Spinal cord (tissue), 10 donors: ENCODE measurements around the gene TP53BP2. TPM values are rescaled to one million over a fixed set of nuclear protein-coding genes. Genes with fewer than 3 reads are reported as not detected.
"Not testable (repeated sequence)": the region's sequence is repeated elsewhere in the genome, so short reads cannot be mapped to it uniquely, and the experiment has no call there.

Source experiments
- DNase-seq, 6 donors: peaks; one replicate each; pipeline versions ENCODE4 v3.0.0 to v3.0.0-alpha.2; 2013 to 2015; ENCODE audit warnings: low spot score in 6 of 6, low read depth in 4 of 6
- H3K27ac ChIP-seq: one replicate; pipeline ENCODE4 v1.5.1; 2013; ENCODE audit warnings: low read depth, low read length, control low read depth
- H3K27me3 ChIP-seq: one replicate; pipeline ENCODE4 v1.6.1; 2013; ENCODE audit warnings: low read length; ENCODE audit not compliant: control insufficient read depth, insufficient read depth
- H3K36me3 ChIP-seq: one replicate; pipeline ENCODE4 v1.6.1; 2013; ENCODE audit warnings: low read length; ENCODE audit not compliant: control insufficient read depth, insufficient read depth
- H3K4me1 ChIP-seq: one replicate; pipeline ENCODE4 v1.6.1; 2013; ENCODE audit warnings: low read length; ENCODE audit not compliant: control insufficient read depth, insufficient read depth
- H3K4me3 ChIP-seq: one replicate; pipeline ENCODE4 v1.5.1; 2013; ENCODE audit warnings: low read depth, low read length, control low read depth
- H3K9me3 ChIP-seq: one replicate; pipeline ENCODE4 v1.6.1; 2013; ENCODE audit warnings: low read length; ENCODE audit not compliant: control insufficient read depth, insufficient read depth
- WGBS: methylation state at CpG from one replicate; pipeline ENCODE4 v1.1.5; 2013; ENCODE audit warnings: missing lambda C conversion rate; ENCODE audit not compliant: insufficient coverage; 5-methylcytosine and 5-hydroxymethylcytosine counted together
- long read RNA-seq, 4 donors: transcript quantifications; one replicate each; lab custom pipeline, GENCODE V29; 2026
- polyA plus RNA-seq, 2 donors: library from polyadenylated mRNA; unstranded; fragments of 120-200 nt; gene quantifications; one replicate each; pipeline ENCODE4 v1.2.1, GENCODE V29; 2013; ENCODE audit not compliant: insufficient read length in 2 of 2
- total RNA-seq, 2 donors: library from RNA; depleted of rRNA in 1 of 2; stranded (reverse); fragments of 120-200 nt in 1 of 2; fragments of >200 nt in 1 of 2; gene quantifications; one replicate each; pipeline versions ENCODE4 v1.2.3 to v1.2.4, GENCODE V29; 2013 to 2014
- donor health status: healthy.

TP53BP2 gene, protein sequence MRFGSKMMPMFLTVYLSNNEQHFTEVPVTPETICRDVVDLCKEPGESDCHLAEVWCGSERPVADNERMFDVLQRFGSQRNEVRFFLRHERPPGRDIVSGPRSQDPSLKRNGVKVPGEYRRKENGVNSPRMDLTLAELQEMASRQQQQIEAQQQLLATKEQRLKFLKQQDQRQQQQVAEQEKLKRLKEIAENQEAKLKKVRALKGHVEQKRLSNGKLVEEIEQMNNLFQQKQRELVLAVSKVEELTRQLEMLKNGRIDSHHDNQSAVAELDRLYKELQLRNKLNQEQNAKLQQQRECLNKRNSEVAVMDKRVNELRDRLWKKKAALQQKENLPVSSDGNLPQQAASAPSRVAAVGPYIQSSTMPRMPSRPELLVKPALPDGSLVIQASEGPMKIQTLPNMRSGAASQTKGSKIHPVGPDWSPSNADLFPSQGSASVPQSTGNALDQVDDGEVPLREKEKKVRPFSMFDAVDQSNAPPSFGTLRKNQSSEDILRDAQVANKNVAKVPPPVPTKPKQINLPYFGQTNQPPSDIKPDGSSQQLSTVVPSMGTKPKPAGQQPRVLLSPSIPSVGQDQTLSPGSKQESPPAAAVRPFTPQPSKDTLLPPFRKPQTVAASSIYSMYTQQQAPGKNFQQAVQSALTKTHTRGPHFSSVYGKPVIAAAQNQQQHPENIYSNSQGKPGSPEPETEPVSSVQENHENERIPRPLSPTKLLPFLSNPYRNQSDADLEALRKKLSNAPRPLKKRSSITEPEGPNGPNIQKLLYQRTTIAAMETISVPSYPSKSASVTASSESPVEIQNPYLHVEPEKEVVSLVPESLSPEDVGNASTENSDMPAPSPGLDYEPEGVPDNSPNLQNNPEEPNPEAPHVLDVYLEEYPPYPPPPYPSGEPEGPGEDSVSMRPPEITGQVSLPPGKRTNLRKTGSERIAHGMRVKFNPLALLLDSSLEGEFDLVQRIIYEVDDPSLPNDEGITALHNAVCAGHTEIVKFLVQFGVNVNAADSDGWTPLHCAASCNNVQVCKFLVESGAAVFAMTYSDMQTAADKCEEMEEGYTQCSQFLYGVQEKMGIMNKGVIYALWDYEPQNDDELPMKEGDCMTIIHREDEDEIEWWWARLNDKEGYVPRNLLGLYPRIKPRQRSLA
- 10 to 100 TPM; 36.3 to 40.5 TPM for total RNA-seq
- polyA plus RNA-seq = 10 to 100 TPM; 34.9 to 40.1 TPM
- long read RNA-seq, donor 1, full-length matches to known transcripts = 2 of 2 reads
- long read RNA-seq, donor 1, partial matches to known transcripts = 0 of 2 reads
- long read RNA-seq, donor 1, other reads (novel, unspliced or antisense) = 0 of 2 reads
- long read RNA-seq, donor 2 = 0 reads
- long read RNA-seq, donor 3 = 0 reads
- long read RNA-seq, donor 4, full-length matches to known transcripts = 3 of 15 reads
- long read RNA-seq, donor 4, partial matches to known transcripts = 12 of 15 reads
- long read RNA-seq, donor 4, other reads (novel, unspliced or antisense) = 0 of 15 reads

DNA sequence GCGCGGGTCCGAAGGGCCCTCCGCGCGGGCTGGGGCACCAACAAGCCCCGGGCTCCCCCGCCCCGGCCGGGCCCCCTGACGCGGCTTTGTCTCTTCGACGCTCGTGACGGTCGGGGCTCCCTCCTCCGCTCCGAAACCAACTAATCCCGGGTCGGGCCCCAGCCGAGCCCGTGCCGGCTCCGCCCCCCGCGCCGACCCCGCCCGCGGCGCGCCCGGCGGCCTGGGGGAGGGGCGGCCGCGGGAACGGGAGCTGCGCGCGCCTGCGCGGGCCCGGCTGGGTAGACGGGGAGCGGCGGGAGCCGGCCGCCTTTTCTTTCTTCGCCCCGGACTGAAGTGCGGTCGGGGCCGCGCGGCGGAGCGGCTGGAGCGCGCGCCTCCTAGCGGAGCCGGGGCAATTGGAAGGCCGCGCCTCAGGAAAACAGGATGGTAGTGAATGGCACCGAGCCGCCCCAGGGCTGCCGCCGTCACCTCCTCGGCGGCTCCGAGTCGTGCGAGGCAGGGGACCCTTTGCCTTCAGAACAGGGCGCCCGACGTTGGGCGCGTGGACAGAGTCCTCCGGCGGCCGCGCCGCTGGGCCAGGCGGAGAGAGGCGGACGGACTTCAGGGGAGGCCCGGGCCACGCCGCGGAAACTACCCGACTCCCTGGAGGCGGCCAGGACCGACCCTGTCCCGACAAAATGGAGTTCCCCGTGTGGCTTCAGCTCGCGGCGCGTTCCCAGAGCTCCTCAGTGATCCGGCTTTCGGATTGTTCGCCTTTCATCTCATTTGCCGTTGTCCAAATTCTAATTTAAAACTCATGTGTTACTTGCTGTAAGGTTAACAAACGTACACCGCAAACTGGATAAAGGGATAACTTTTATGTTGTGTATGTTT lies at the start of gene TP53BP2:
Gene TP53BP2 (minus strand): TSS at position 138 of the 873 bp plus-strand sequence. CDS start 267 bp downstream, outside the sequence.
- Histone ChIP-seq H3K9me3 (no peaks in the 10 kb centered on the region), H3K36me3 (no peaks in the 10 kb centered on the region), H3K4me3 (peak within 1 kb of the TSS; percentile 76), H3K27me3 (no peaks in the 10 kb centered on the region), H3K27ac (peak within 1 kb of the TSS; percentile 97), H3K4me1 (peaks cover 21% of the 10 kb centered on the region)
- peak; percentile 70 to 97 (median 82) for DNase-seq
- under 1% methylated on average over 101 of the region's 107 CpGs for WGBS

DNA sequence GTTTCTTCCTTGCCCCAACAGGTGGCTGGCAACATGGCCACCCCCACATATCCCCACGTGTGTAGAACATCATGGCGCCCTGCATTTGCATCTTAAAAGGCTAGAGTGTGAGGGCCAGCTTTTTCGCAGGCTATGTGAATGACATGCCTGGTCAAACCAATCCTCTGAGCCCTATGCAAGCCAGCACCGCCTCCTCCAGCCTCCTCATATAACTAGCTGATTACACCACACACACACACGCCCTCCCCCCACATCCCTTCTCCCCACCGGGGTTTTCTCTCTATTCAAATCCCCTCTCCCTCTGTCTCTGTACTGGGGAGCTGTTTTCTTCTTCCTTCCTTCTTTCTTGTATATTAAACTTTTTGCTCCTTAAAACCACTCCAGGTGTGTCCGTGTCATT lies 44.7 kb upstream of the TP53BP2 start:
- no CpG with 5 or more reads among the region's 7 CpGs for WGBS
- not testable (repeated sequence) for H3K4me3 ChIP-seq

DNA sequence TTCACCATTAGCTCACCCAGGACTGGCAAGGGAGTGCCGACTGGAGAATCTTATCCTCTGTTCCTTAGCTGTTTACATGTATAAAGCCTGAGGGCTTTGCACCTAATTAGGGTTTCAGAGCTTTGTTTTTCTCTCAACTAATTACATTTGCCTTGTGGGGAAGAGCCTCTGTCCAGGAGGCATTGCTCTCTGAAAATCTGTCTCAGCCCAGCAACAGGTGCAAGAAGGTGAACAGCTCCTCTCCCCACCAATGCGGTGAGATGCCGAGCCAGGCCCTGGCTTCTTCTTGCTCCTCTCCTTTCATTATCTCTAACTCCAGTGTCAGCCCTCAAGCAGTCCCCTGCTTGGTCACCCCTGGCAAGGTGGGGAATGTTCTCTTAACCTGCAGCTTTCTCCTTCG lies 43.6 kb upstream of the TP53BP2 start:
- H3K36me3 ChIP-seq, H3K4me3 ChIP-seq, DNase-seq, H3K27ac ChIP-seq, H3K27me3 ChIP-seq, H3K9me3 ChIP-seq, H3K4me1 ChIP-seq: not testable (repeated sequence)
- WGBS = no CpG with 5 or more reads among the region's 4 CpGs

More for the DNA sequence above, 44.7 kb upstream of the TP53BP2 start:
- not testable (repeated sequence) for H3K9me3 ChIP-seq, H3K27me3 ChIP-seq, H3K27ac ChIP-seq, H3K36me3 ChIP-seq, DNase-seq, H3K4me1 ChIP-seq

DNA sequence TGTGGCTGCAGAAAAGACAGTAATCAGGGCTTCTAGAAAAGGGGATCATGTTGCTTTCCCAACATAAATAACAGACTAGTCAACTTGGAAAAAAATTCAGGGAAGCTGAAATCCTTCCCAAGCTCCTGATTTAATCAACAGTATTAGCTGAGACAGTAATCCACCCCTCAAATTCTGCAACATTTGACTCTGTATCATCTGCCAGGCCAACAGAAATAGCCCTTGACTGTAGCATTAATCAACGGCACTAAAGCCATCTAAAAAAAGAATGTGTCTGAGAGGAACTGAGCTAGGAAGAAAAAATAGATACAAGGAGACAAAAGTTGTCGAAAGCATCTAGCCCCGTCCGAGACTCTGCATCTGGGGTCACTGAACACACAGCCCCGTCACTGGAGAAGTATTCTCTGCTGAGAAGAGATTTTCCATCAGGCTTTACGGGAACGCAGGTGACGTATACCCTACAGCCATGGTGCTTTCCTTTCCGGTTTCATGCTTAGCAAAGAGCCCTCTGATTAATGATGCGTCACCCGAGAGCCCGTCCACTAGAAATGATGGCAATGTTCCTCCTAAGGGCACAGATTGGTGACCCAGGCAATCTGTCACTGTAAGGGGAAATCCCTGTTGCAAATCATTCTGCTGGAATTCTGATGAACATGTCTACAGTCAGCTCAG lies 42.1 kb upstream of the TP53BP2 start:
- no peak overlapping the region for H3K27ac ChIP-seq
- WGBS = 56% methylated on average over 11 of the region's 12 CpGs

DNA sequence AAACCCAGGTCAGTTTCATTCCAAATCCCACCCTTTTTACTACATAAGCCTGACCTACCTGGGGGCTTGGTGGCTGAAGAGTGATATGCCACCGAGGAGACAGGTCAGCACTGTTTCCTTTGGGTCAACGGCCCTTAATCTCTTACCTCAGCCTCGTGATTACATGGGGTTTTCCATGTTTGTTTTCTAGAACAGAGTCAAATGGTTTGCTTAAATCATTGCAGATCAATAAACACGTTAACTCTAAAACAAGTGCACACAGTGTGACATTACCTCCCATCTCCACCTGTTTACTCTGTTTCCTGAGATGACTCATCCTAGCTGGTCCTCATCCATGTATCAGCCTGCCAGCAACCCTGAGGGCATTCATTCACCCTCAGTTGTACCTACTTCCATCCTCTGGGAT lies 40.8 kb upstream of the TP53BP2 start:
- no peaks in the 10 kb centered on the region for H3K9me3 ChIP-seq
- no peak overlapping the region for H3K27ac ChIP-seq
- no peak for DNase-seq
- H3K27me3 ChIP-seq = no peaks in the 10 kb centered on the region
- WGBS = 71% methylated on average over 1 of the region's 4 CpGs
- no peaks in the 10 kb centered on the region for H3K36me3 ChIP-seq
- no peak overlapping the region for H3K4me3 ChIP-seq
- no peaks in the 10 kb centered on the region for H3K4me1 ChIP-seq

More for the DNA sequence above, 42.1 kb upstream of the TP53BP2 start:
- Histone ChIP-seq H3K4me1 (no peaks in the 10 kb centered on the region), H3K27me3 (no peaks in the 10 kb centered on the region), H3K9me3 (no peaks in the 10 kb centered on the region), H3K4me3 (no peak overlapping the region), H3K36me3 (no peaks in the 10 kb centered on the region)
- peak in 2 of 6 donors; percentile 27 to 43 for DNase-seq

DNA sequence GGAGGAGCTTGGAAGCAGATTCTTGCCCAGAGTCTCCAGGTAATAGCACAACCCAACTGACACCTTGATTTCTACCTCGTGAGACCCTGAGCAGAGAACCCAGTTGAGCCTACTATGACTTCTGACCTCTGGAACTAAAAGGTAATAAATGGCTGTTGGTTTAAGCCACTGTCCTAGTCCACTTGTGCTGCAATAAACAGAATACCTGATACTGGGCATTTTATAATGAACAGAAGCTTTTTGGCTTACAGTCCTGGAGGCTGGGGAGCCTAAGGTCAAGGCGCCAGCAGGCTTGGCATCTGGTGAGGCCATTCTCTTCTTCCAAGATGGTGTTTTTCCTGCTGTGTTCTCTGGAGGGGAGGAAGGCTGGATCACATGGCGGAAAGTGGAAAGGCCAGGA lies 39.9 kb upstream of the TP53BP2 start:
- WGBS = 100% methylated on average over 2 of the region's 3 CpGs
- Histone ChIP-seq H3K9me3 (no peaks in the 10 kb centered on the region), H3K4me1 (no peaks in the 10 kb centered on the region), H3K27me3 (no peaks in the 10 kb centered on the region), H3K4me3 (no peak overlapping the region), H3K27ac (no peak overlapping the region), H3K36me3 (no peaks in the 10 kb centered on the region)
- DNase-seq = no peak

DNA sequence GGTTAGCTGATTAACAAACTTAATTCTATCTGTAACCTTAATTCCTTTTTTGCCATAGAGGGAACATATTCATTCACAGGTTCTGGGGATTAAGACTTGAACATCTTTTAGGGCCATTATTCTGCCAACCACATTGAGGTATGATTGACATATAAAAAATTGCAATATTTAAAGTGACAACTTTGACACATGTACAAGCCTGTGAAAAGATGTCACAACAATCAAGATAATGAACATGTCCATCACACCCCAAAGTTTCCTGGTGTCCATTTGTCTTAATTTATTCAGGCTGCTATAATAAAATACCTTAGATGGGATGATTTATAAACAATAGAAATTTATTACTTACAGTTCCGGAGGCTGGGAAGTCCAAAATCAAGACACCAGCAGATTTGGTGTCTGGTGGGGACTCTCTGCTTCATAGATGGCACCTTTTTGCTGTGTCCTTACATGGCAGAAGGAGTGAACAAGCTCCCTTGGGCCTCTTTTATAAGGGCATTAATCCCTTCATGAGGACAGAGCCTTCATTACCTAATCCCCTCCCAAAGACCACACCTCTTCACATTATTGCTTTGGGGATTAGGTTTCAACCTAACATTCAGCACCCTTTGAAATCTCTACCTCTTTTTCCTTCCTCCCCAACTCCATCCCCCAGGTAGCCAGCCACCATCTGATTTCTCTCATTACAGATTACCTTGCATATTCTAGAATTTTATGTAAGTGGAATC lies 33.0 kb upstream of the TP53BP2 start:
- DNase-seq = no peak
- H3K27ac ChIP-seq = no peak overlapping the region
- no peaks in the 10 kb centered on the region for H3K9me3 ChIP-seq
- H3K27me3 ChIP-seq = no peaks in the 10 kb centered on the region
- H3K36me3 ChIP-seq = no peaks in the 10 kb centered on the region
- WGBS = no CpG with 5 or more reads among the region's 1 CpG
- no peak overlapping the region for H3K4me3 ChIP-seq
- no peaks in the 10 kb centered on the region for H3K4me1 ChIP-seq

DNA sequence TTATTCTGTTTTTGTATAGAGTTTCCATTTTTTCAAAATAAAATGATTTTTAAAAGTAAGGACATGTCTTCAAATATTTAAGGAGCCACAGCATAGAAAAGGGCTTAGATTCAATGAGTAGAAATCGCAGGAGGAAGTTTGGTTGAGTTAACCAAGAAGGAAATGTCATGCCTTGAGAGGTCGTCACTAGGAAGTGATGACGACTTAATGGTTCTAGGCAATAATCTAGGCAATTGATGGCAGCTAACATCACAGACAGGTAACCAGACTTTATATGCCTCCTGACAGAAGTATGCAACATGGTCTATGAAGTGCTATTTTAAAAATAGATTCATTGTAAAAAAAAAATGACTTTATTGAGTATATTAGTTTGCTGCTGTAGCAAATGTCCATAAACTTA lies 32.1 kb upstream of the TP53BP2 start:
- no peak overlapping the region for H3K27ac ChIP-seq
- 80% methylated on average over 2 of the region's 3 CpGs for WGBS

More for the DNA sequence above, 32.1 kb upstream of the TP53BP2 start:
- H3K9me3 ChIP-seq = no peaks in the 10 kb centered on the region
- H3K4me1 ChIP-seq = no peaks in the 10 kb centered on the region
- no peaks in the 10 kb centered on the region for H3K36me3 ChIP-seq
- no peak for DNase-seq
- H3K4me3 ChIP-seq = no peak overlapping the region
- H3K27me3 ChIP-seq = no peaks in the 10 kb centered on the region
